KMS-11 (cell line): ENCODE measurements around the gene ALG11.

Source experiments
- H2AFZ ChIP-seq: fragments of 200-600 bp; sonication (generic); 2 replicates; pipeline ENCODE4 v1.6.1; 2016; ENCODE audit warnings: antibody characterized with exemption, mixed run types, low read depth
- H3K27ac ChIP-seq: fragments of 200-600 bp; sonication (generic); 2 replicates; pipeline ENCODE4 v1.6.1; 2016; ENCODE audit warnings: mild to moderate bottlenecking, mixed run types
- H3K27me3 ChIP-seq: fragments of 200-600 bp; sonication (generic); 2 replicates; pipeline ENCODE4 v1.6.1; 2017; ENCODE audit warnings: mild to moderate bottlenecking, low read depth, mixed run types, moderate library complexity; ENCODE audit not compliant: insufficient read depth
- H3K36me3 ChIP-seq: fragments of 200-600 bp; sonication (generic); 2 replicates; pipeline ENCODE4 v1.6.1; 2017; ENCODE audit warnings: mild to moderate bottlenecking, mixed run types; ENCODE audit not compliant: insufficient read depth
- H3K4me1 ChIP-seq: fragments of 200-600 bp; sonication (generic); 2 replicates; pipeline ENCODE4 v1.6.1; 2016; ENCODE audit warnings: mild to moderate bottlenecking, low read depth, mixed run types; ENCODE audit not compliant: poor library complexity, severe bottlenecking
- H3K4me2 ChIP-seq: fragments of 200-600 bp; sonication (generic); 2 replicates; pipeline ENCODE4 v1.7.0; 2016; ENCODE audit warnings: mild to moderate bottlenecking, mixed run types
- H3K4me3 ChIP-seq: fragments of 200-600 bp; sonication (generic); IDR thresholded peaks from 2 replicates; pipeline ENCODE4 v1.6.1; 2017; ENCODE audit warnings: low read depth, low read length, mixed read lengths; ENCODE audit not compliant: insufficient read depth
- H3K79me2 ChIP-seq: fragments of 200-600 bp; sonication (generic); 2 replicates; pipeline ENCODE4 v1.6.1; 2016; ENCODE audit warnings: low read depth, mixed run types; ENCODE audit not compliant: insufficient read depth
- H3K9ac ChIP-seq: fragments of 200-600 bp; sonication (generic); 2 replicates; pipeline ENCODE4 v1.6.1; 2016; ENCODE audit warnings: mild to moderate bottlenecking, mixed run types
- H4K20me1 ChIP-seq: fragments of 200-600 bp; sonication (generic); 2 replicates; pipeline ENCODE4 v1.6.1; 2016; ENCODE audit warnings: mild to moderate bottlenecking, mixed run types; ENCODE audit not compliant: insufficient read depth
- TF ChIP-seq, protein P1 (sequence below): fragments of 200-600 bp; sonication (generic); conservative IDR thresholded peaks from 2 replicates; pipeline ENCODE4 v1.6.1; 2017; ENCODE audit warnings: low read depth, mild to moderate bottlenecking, antibody characterized with exemption, low read length, moderate library complexity, mixed read lengths

ALG11 gene

DNA sequence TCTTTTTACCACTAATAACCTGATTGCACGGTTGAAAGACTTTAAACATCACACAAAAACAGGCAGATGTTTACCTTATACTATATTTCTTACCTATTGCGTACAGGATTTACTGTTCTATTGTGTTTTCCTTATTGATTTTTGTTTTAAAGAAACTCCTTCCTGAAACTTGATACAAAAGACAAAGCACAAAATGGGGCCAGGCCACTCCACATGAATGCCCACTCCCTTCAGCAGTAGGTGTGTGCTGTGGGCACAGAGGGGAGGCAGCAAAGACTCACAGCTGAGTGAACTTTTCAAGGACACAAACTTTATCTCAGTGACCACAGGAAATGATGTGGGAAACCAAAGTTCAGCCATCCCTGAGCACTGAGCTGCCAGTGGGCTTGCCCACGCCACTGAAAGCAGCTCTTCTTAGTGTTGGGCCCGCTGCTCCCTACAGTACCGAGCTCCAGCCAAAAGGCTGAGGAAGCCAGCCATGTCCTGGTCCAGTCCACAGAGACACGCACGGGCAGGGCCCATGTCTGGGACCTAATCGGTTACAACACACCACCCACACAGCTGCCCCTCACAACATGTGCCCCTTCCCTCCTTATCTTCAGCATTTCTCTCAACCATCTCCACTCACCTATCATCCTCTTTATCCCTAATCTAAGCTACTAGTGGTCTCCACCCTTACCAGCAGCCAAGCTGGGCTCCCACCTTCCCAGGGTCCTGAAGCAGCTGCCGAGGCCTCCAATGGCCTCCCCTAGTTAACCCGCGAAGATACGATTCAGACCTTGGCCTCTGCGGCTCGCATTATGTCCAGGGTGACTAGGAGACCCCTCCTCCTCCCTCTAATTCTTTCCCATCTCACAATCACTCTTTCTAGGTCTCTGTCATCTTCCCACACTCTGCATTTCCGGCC lies 40.4 kb upstream of the ALG11 start:
- TF ChIP-seq, protein P1, sequence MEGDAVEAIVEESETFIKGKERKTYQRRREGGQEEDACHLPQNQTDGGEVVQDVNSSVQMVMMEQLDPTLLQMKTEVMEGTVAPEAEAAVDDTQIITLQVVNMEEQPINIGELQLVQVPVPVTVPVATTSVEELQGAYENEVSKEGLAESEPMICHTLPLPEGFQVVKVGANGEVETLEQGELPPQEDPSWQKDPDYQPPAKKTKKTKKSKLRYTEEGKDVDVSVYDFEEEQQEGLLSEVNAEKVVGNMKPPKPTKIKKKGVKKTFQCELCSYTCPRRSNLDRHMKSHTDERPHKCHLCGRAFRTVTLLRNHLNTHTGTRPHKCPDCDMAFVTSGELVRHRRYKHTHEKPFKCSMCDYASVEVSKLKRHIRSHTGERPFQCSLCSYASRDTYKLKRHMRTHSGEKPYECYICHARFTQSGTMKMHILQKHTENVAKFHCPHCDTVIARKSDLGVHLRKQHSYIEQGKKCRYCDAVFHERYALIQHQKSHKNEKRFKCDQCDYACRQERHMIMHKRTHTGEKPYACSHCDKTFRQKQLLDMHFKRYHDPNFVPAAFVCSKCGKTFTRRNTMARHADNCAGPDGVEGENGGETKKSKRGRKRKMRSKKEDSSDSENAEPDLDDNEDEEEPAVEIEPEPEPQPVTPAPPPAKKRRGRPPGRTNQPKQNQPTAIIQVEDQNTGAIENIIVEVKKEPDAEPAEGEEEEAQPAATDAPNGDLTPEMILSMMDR: no peak
- H3K27me3 ChIP-seq: no peaks in the 10 kb centered on the region
- H3K79me2 ChIP-seq: no peaks in the 10 kb centered on the region
- peaks cover 15% of the 10 kb centered on the region for H3K4me1 ChIP-seq
- H3K4me3 ChIP-seq: no peak overlapping the region
- no peak overlapping the region for H3K4me2 ChIP-seq
- H3K9ac ChIP-seq: no peak overlapping the region
- H3K36me3 ChIP-seq: no peaks in the 10 kb centered on the region
- no peak overlapping the region for H2AFZ ChIP-seq
- H4K20me1 ChIP-seq: no peaks in the 10 kb centered on the region
- H3K27ac ChIP-seq: no peak overlapping the region

DNA sequence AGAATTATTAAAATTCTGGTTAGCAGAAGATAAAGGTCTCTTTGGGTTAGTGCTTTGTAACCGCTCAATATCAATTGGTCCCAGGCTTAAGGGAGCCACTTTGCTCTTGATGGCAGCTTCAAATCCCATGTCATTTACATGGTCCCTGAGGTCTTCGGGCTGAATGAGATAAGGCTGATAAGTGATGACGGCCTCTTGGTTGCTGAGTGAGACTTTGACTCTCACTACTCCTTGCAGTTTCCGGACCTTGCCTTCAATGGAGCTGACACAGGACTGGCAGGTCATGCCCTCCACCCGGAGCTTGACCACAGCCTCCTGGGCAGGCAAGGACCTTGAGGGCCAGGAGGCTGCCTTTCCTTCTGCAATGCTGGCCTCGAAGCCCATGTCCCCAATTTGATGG lies 37.7 kb upstream of the ALG11 start:
- no peaks in the 10 kb centered on the region for H3K27me3 ChIP-seq
- H3K27ac ChIP-seq: no peak overlapping the region
- H3K4me2 ChIP-seq: no peak overlapping the region
- H3K4me3 ChIP-seq: no peak overlapping the region
- TF ChIP-seq, protein P1: no peak
- peaks cover 4% of the 10 kb centered on the region for H3K4me1 ChIP-seq
- H4K20me1 ChIP-seq: no peaks in the 10 kb centered on the region
- H3K9ac ChIP-seq: no peak overlapping the region
- no peaks in the 10 kb centered on the region for H3K36me3 ChIP-seq
- no peak overlapping the region for H2AFZ ChIP-seq
- no peaks in the 10 kb centered on the region for H3K79me2 ChIP-seq

DNA sequence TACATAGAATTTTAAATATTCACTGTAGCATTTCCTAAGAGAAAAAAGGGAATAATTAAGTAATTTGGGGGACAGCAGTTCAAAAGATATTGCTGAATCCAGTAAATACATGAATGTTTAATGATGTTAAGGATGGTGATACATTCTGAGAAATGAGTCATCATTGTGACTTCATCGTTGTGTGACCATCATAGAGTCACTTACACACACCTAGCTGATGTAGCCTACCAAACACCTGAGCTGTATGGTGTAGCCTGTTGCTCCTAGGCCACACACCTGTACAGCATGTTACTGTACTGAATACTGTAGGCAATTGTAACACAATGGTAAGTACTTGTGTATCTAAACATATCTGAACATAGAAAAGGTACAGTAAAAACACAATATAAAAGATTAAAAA lies 35.8 kb upstream of the ALG11 start:
- no peak overlapping the region for H3K4me2 ChIP-seq
- H3K4me1 ChIP-seq: peaks cover 2% of the 10 kb centered on the region
- H3K36me3 ChIP-seq: no peaks in the 10 kb centered on the region
- H3K27me3 ChIP-seq: no peaks in the 10 kb centered on the region
- TF ChIP-seq, protein P1: no peak
- H3K9ac ChIP-seq: no peak overlapping the region
- H4K20me1 ChIP-seq: no peaks in the 10 kb centered on the region
- H3K4me3 ChIP-seq: no peak overlapping the region
- H3K27ac ChIP-seq: no peak overlapping the region
- H3K79me2 ChIP-seq: no peaks in the 10 kb centered on the region
- H2AFZ ChIP-seq: no peak overlapping the region

DNA sequence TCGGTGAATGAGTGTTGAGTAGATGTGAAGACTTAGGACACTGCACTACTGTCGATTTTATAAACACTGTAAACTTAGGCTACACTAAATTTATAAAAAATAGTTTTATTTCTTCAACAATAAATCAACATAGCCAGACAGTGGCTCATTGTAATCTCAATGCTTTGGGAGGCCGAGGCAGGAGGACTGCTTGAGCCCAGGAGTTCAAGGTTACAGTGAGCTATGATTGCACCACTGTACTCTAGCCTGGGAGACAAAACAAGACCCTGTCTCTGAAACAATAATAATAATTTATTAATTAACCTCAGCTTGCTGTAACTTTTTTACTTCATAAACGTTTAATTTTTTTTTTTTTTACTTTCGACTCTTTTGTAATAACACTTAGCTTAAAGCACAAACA lies 35.3 kb upstream of the ALG11 start:
- Histone ChIP-seq H3K4me3 (no peak overlapping the region), H3K27me3 (no peaks in the 10 kb centered on the region), H3K4me2 (no peak overlapping the region), H3K4me1 (no peaks in the 10 kb centered on the region), H3K9ac (no peak overlapping the region), H3K79me2 (no peaks in the 10 kb centered on the region), H3K27ac (no peak overlapping the region), H4K20me1 (no peaks in the 10 kb centered on the region), H3K36me3 (no peaks in the 10 kb centered on the region), H2AFZ (no peak overlapping the region)
- TF ChIP-seq, protein P1: no peak
